ENCODE data around the gene GNG7.

DNA sequence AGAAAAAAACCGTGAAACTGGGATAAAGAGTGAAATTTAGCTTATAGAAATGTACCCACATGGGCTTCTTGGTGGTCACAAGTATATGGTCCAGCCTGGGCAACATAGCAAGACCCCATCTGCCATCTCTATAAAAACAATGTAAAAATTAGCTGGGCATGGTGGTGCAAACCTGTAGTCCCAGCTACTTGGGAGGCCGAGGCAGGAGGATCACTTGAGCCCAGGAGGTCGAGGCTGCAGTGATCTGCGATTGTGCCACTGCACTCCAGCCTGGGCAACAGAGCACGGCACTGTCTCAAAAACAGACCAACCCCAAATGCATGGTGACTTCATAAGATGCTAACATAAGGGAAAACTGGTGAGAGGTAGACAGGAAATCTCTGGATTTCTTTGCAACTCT lies 54.4 kb downstream of the GNG7 start:
- TF ChIP-seq, protein P1, sequence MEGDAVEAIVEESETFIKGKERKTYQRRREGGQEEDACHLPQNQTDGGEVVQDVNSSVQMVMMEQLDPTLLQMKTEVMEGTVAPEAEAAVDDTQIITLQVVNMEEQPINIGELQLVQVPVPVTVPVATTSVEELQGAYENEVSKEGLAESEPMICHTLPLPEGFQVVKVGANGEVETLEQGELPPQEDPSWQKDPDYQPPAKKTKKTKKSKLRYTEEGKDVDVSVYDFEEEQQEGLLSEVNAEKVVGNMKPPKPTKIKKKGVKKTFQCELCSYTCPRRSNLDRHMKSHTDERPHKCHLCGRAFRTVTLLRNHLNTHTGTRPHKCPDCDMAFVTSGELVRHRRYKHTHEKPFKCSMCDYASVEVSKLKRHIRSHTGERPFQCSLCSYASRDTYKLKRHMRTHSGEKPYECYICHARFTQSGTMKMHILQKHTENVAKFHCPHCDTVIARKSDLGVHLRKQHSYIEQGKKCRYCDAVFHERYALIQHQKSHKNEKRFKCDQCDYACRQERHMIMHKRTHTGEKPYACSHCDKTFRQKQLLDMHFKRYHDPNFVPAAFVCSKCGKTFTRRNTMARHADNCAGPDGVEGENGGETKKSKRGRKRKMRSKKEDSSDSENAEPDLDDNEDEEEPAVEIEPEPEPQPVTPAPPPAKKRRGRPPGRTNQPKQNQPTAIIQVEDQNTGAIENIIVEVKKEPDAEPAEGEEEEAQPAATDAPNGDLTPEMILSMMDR (optimal IDR thresholded peaks at IDR 0.05 in 1 of 3, IDR thresholded peaks at IDR 0.05 in 1 of 3, conservative IDR thresholded peaks at IDR 0.05 in 1 of 3; ENCODE audit: extremely low read depth in 1 of 3, insufficient read depth in 2 of 3, low read length in 3 of 3) = no peak
- TF ChIP-seq EZH2 (IDR thresholded peaks at IDR 0.05; ENCODE audit: low read length) = no peak
